K562 (cell line): ENCODE results near the gene DCAF6. TPM values are rescaled to one million over a fixed set of nuclear protein-coding genes. Genes with fewer than 3 reads are reported as not detected.
A peak's percentile ranks its signal among the peaks of the same experiment; 100 is the strongest.

ENCODE experiments used
- ARID3A ChIP-seq: IDR thresholded peaks from 2 replicates; pipeline ENCODE4 v1.6.1; 2012; ENCODE audit warnings: low read depth, low read length, improper control_type of control experiment, borderline replicate concordance
- ATF7 ChIP-seq: fragments of 450-650 bp; IDR thresholded peaks from 2 replicates; pipeline ENCODE4 v1.7.1; 2014; ENCODE audit warnings: mild to moderate bottlenecking, moderate library complexity
- CBX2 ChIP-seq: fragments of 200-600 bp; sonication (generic); IDR thresholded peaks from one replicate; pipeline ENCODE4 v1.6.1; 2012; ENCODE audit warnings: mild to moderate bottlenecking, low read length, inconsistent platforms; ENCODE audit not compliant: insufficient read depth, poor library complexity, severe bottlenecking
- DNMT1 ChIP-seq: fragments of 450-650 bp; IDR thresholded peaks from 2 replicates; pipeline ENCODE4 v1.6.1; 2016; ENCODE audit warnings: antibody characterized with exemption, mild to moderate bottlenecking
- HDGF ChIP-seq: fragments of 450-650 bp; IDR thresholded peaks from 2 replicates; pipeline ENCODE4 v1.6.1; 2016
- HMGN3 ChIP-seq: IDR thresholded peaks from 2 replicates; pipeline ENCODE4 v1.6.1; 2011; ENCODE audit warnings: borderline replicate concordance, low read depth, mild to moderate bottlenecking, mixed read lengths, low read length; ENCODE audit not compliant: insufficient read length; ENCODE audit errors: extremely low read depth
- MCM2 ChIP-seq: fragments of 450-650 bp; IDR thresholded peaks from 2 replicates; pipeline ENCODE4 v1.6.1; 2017; ENCODE audit warnings: low read depth, mild to moderate bottlenecking
- NBN ChIP-seq: fragments of 450-650 bp; IDR thresholded peaks from 2 replicates; pipeline ENCODE4 v1.6.1; 2016; ENCODE audit warnings: low read depth, mild to moderate bottlenecking
- NEUROD1 ChIP-seq: fragments of 150-350 bp; IDR thresholded peaks from 2 replicates; pipeline ENCODE4 v1.6.1; 2014; ENCODE audit warnings: borderline replicate concordance, low read length, low read depth; ENCODE audit not compliant: partially characterized antibody
- PREB ChIP-seq: sonication (generic); formaldehyde crosslinking; IDR thresholded peaks from 2 replicates; pipeline ENCODE4 v1.8.1; 2023; ENCODE audit warnings: mild to moderate bottlenecking, missing genetic modification reagents
- SRF ChIP-seq, 2 experiments: fragments of 250-450, 450-650 bp in 1 of 2; sonication (Bioruptor Pico) in 1 of 2; sonication (generic) in 1 of 2; formaldehyde crosslinking; IDR thresholded peaks; 2 replicates each; pipeline versions ENCODE4 v1.5.0 to v1.5.1; 2020 to 2022; ENCODE audit warnings: mild to moderate bottlenecking in 1 of 2, missing genetic modification reagents in 1 of 2
- SRSF7 ChIP-seq: fragments of 200-400 bp; formaldehyde crosslinking; optimal IDR thresholded peaks from 2 replicates; pipeline ENCODE3; 2017; ENCODE audit warnings: mild to moderate bottlenecking, low read depth, low read length
- TBP ChIP-seq: optimal IDR thresholded peaks from 2 replicates; pipeline ENCODE3; 2011; ENCODE audit warnings: low read depth, low read length, improper control_type of control experiment
- TFE3 ChIP-seq: fragments of 450-650 bp; formaldehyde crosslinking; IDR thresholded peaks from 2 replicates; pipeline ENCODE4 v1.4.0; 2020; ENCODE audit warnings: mild to moderate bottlenecking, mixed read lengths
- TRIM24 ChIP-seq, 2 experiments: fragments of 450-650 bp; IDR thresholded peaks; 2 replicates each; pipeline ENCODE4 v1.6.1; 2016
- USF2 ChIP-seq: sonication (generic); formaldehyde crosslinking; IDR thresholded peaks from 2 replicates; pipeline ENCODE4 v1.5.0; 2020; ENCODE audit warnings: missing genetic modification reagents
- ZKSCAN8 ChIP-seq: fragments of 200-800 bp; sonication (Bioruptor generic); IDR thresholded peaks from 2 replicates; pipeline ENCODE4 v1.6.1; 2016; ENCODE audit warnings: missing genetic modification characterization, missing compliant biosample characterization
- ZNF436 ChIP-seq: fragments of 250-450, 450-650 bp; sonication (Bioruptor Pico); formaldehyde crosslinking; IDR thresholded peaks from 2 replicates; pipeline ENCODE4 v1.7.0; 2020; ENCODE audit warnings: mild to moderate bottlenecking
- ZNF518B ChIP-seq: fragments of 250-450 bp; sonication (Bioruptor Pico); IDR thresholded peaks from 2 replicates; pipeline ENCODE4 v1.5.0; 2021; ENCODE audit warnings: mild to moderate bottlenecking, moderate library complexity
- ZNF780A ChIP-seq: fragments of 250-450 bp; sonication (Bioruptor Pico); IDR thresholded peaks from 2 replicates; pipeline ENCODE4 v1.5.0; 2021; ENCODE audit warnings: mild to moderate bottlenecking
- ZSCAN32 ChIP-seq: fragments of 450-650 bp; formaldehyde crosslinking; IDR thresholded peaks from 2 replicates; pipeline ENCODE4 v1.4.0; 2020; ENCODE audit warnings: mild to moderate bottlenecking, moderate library complexity
- polyA plus RNA-seq, 8 experiments: library from polyadenylated mRNA; depleted of rRNA in 4 of 8; stranded (reverse) in 5 of 8; unstranded in 3 of 8; fragments of >200 nt; fragmentation: Nextera tagmentation in 2 of 8; fragmentation: Illumina TruSeq in 1 of 8; extraction: Ambion mirVana in 2 of 8; extraction: Trizol in 1 of 8; gene quantifications; 2 replicates each; pipeline versions ENCODE4 v1.2.1 to v1.2.3, GENCODE V29; 2011 to 2014; ENCODE audit warnings: inconsistent platforms in 1 of 8, missing spikeins in 1 of 8
- total RNA-seq, 7 experiments: library from RNA; depleted of rRNA in 6 of 7; stranded (reverse); fragments of >200 nt in 6 of 7; fragmentation: Illumina TruSeq in 2 of 7; extraction: Trizol in 2 of 7; gene quantifications; 2 replicates each; pipeline versions ENCODE4 v1.2.1 to v1.2.3, GENCODE V29; 2011 to 2021; ENCODE audit warnings: low replicate concordance in 1 of 7

Gene DCAF6
- total and polyA plus RNA-seq, 9 of the 15 experiments (the other 6 are each of a cell fraction or from before 2014, with no cell fraction given) = 19.1 to 102 (median 46.3) TPM

GRCh38 chr1:167933788-167934187 lies 2.7 kb upstream of the DCAF6 start (continued):
- TF ChIP-seq TBP = no peak
- TF ChIP-seq TRIM24 (IDR thresholded peaks at IDR 0.05) = no peak
- no peak for TF ChIP-seq ZNF436
- no peak for TF ChIP-seq USF2 (CRISPR knock-in tag)
- no peak for TF ChIP-seq HMGN3
- TF ChIP-seq ARID3A = no peak
- TF ChIP-seq TFE3 (CRISPR knock-in tag) = no peak
- TF ChIP-seq ZKSCAN8 = no peak
- TF ChIP-seq CBX2 = no peak
- 0 out of 2 replicates have a peak, but pooled peaks have one; percentile 10 for TF ChIP-seq ATF7
- no peak for TF ChIP-seq DNMT1
- no peak for TF ChIP-seq ZSCAN32 (CRISPR knock-in tag)
- TF ChIP-seq ZNF780A = no peak
- no peak for TF ChIP-seq SRSF7
- TF ChIP-seq MCM2 = no peak
- TF ChIP-seq ZNF518B (CRISPR knock-in tag) = no peak
- peak; percentile 48; the same call in 1 of the 2 replicates for TF ChIP-seq HDGF
- no peak for TF ChIP-seq SRF (CRISPR knock-in tag; IDR thresholded peaks at IDR 0.05)
- TF ChIP-seq NBN = no peak
- no peak for TF ChIP-seq PREB
- TF ChIP-seq NEUROD1 = no peak
